Measurements from ENCODE around the gene MAPT. TPM values are rescaled to one million over a fixed set of nuclear protein-coding genes. Genes with fewer than 3 reads are reported as not detected.

The MAPT gene
- total RNA-seq, 6 experiments from 2014 or later = 0.11 to 0.43 (median 0.26) TPM

DNA sequence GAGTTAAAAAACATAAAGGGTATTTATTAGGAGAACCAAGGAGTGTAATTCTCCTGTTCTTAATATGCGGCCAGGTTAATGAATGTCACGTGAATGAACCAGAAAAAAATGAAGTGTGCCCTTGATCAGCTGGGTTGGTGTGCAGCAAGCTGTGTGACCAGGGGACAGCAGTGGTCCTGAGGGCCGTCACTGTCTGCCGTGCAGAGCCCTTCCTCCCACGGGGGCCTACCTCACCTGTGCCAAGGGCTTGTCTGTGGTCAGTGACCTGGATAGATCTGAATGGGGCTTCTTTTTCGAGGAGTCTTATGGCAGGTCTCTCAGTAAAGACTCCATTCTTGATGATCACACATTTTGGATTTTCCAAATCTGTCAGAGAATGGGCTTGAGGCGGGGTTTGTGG, 87.0 kb downstream of the MAPT start:
- TF ChIP-seq, protein P1, sequence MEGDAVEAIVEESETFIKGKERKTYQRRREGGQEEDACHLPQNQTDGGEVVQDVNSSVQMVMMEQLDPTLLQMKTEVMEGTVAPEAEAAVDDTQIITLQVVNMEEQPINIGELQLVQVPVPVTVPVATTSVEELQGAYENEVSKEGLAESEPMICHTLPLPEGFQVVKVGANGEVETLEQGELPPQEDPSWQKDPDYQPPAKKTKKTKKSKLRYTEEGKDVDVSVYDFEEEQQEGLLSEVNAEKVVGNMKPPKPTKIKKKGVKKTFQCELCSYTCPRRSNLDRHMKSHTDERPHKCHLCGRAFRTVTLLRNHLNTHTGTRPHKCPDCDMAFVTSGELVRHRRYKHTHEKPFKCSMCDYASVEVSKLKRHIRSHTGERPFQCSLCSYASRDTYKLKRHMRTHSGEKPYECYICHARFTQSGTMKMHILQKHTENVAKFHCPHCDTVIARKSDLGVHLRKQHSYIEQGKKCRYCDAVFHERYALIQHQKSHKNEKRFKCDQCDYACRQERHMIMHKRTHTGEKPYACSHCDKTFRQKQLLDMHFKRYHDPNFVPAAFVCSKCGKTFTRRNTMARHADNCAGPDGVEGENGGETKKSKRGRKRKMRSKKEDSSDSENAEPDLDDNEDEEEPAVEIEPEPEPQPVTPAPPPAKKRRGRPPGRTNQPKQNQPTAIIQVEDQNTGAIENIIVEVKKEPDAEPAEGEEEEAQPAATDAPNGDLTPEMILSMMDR (IDR thresholded peaks at IDR 0.05) = no peak
- H3K27ac Mint-ChIP-seq = no peak overlapping the region
- no peaks in the 10 kb centered on the region for H3K36me3 Mint-ChIP-seq (ENCODE audit: low read depth)
- no peak overlapping the region for H3K4me3 Mint-ChIP-seq
- H3K4me1 Mint-ChIP-seq (ENCODE audit: low read depth) = no peaks in the 10 kb centered on the region
- DNase-seq = no peak
- peaks cover 38% of the 10 kb centered on the region for H3K27me3 Mint-ChIP-seq (ENCODE audit: insufficient read depth)
- no peaks in the 10 kb centered on the region for H3K9me3 Mint-ChIP-seq

DNA sequence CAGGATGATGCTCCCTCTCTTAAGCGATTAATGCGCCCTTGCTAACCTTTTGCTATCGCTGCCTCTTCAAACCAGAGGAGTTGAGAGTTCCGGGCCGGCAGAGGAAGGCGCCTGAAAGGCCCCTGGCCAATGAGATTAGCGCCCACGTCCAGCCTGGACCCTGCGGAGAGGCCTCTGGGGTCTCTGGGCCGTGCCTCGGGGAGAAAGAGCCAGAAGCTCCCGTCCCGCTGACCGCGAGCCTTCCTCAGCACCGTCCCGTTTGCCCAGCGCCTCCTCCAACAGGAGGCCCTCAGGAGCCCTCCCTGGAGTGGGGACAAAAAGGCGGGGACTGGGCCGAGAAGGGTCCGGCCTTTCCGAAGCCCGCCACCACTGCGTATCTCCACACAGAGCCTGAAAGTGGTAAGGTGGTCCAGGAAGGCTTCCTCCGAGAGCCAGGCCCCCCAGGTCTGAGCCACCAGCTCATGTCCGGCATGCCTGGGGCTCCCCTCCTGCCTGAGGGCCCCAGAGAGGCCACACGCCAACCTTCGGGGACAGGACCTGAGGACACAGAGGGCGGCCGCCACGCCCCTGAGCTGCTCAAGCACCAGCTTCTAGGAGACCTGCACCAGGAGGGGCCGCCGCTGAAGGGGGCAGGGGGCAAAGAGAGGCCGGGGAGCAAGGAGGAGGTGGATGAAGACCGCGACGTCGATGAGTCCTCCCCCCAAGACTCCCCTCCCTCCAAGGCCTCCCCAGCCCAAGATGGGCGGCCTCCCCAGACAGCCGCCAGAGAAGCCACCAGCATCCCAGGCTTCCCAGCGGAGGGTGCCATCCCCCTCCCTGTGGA, 88.6 kb downstream of the MAPT start:
- no peaks in the 10 kb centered on the region for H3K36me3 Mint-ChIP-seq (ENCODE audit: low read depth)

DNA sequence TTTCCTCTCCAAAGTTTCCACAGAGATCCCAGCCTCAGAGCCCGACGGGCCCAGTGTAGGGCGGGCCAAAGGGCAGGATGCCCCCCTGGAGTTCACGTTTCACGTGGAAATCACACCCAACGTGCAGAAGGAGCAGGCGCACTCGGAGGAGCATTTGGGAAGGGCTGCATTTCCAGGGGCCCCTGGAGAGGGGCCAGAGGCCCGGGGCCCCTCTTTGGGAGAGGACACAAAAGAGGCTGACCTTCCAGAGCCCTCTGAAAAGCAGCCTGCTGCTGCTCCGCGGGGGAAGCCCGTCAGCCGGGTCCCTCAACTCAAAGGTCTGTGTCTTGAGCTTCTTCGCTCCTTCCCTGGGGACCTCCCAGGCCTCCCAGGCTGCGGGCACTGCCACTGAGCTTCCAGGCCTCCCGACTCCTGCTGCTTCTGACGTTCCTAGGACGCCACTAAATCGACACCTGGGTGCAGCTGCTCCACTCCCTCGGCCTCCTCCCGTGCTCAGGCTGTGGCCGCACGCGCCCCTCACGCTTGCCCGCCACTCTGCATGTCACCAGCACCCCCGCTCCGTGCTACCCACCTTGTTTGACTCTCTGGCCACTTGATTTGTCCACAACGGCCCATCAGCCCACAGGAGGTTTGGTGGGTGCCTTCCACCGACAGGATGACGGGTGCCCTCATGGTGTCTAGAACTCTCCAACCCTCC, 89.4 kb downstream of the MAPT start:
- Mint-ChIP-seq H3K9me3 (no peaks in the 10 kb centered on the region), H3K4me3 (no peak overlapping the region), H3K27ac (no peak overlapping the region), H3K4me1 (ENCODE audit: low read depth) (no peaks in the 10 kb centered on the region), H3K27me3 (ENCODE audit: insufficient read depth) (peaks cover 25% of the 10 kb centered on the region), H3K36me3 (ENCODE audit: low read depth) (no peaks in the 10 kb centered on the region)
- DNase-seq = no peak
- TF ChIP-seq, protein P1 (IDR thresholded peaks at IDR 0.05) = no peak

More for the DNA sequence above, 88.6 kb downstream of the MAPT start:
- Mint-ChIP-seq H3K27me3 (ENCODE audit: insufficient read depth) (peaks cover 26% of the 10 kb centered on the region), H3K4me3 (no peak overlapping the region), H3K27ac (no peak overlapping the region), H3K9me3 (no peaks in the 10 kb centered on the region), H3K4me1 (ENCODE audit: low read depth) (no peaks in the 10 kb centered on the region)
- TF ChIP-seq, protein P1 (IDR thresholded peaks at IDR 0.05) = no peak
- DNase-seq = no peak

DNA sequence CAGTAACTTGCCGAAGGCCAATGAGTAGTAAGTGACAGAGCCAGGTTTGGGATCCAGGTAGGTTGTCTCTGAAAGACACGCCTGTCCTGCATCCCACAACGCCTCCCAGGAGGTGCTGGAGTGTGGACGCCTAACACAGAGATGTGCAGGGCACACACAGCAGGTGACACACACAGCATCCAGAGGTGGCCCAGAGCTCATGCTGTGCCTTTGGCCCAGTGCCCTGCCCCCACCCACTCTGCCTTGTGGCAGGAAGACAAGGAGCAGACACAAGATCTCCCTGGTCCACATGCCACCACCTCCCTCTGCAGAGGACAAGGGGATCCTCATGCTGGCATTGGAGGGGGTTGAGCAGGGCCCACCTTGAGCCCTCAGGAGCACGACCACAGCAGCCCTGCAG, 90.0 kb downstream of the MAPT start:
- no peaks in the 10 kb centered on the region for H3K4me1 Mint-ChIP-seq (ENCODE audit: low read depth)
- DNase-seq = no peak
- H3K36me3 Mint-ChIP-seq (ENCODE audit: low read depth) = no peaks in the 10 kb centered on the region
- no peaks in the 10 kb centered on the region for H3K9me3 Mint-ChIP-seq
- no peak overlapping the region for H3K27ac Mint-ChIP-seq
- H3K4me3 Mint-ChIP-seq = no peak overlapping the region
- TF ChIP-seq, protein P1 (IDR thresholded peaks at IDR 0.05) = no peak
- peaks cover 23% of the 10 kb centered on the region for H3K27me3 Mint-ChIP-seq (ENCODE audit: insufficient read depth)

DNA sequence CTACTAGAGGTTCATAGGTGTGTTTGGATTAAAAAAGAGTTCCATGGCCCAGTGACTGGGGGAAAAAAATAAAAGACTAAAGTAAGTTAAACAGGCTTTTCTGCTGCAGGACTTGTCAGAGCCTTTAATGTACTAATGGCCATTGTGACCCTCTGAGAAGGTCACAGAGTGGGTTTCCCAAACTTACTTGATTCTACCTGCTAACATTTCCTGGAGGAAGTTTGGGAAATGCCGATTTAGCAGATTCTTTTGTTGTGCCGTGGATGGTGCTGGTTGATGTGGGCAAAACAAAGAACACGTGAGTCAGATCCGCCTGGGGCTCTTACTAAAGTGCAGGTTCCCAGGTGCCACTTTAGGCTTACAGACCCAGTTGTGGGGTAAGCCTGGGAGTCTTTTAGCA, 91.1 kb downstream of the MAPT start:
- no peak for DNase-seq
- no peak overlapping the region for H3K27ac Mint-ChIP-seq
- H3K36me3 Mint-ChIP-seq (ENCODE audit: low read depth) = no peaks in the 10 kb centered on the region
- no peaks in the 10 kb centered on the region for H3K9me3 Mint-ChIP-seq
- TF ChIP-seq, protein P1 (IDR thresholded peaks at IDR 0.05) = no peak
- H3K4me1 Mint-ChIP-seq (ENCODE audit: low read depth) = no peaks in the 10 kb centered on the region
- peaks cover 19% of the 10 kb centered on the region for H3K27me3 Mint-ChIP-seq (ENCODE audit: insufficient read depth)
- no peak overlapping the region for H3K4me3 Mint-ChIP-seq
